ENCODE results near the gene ELN.

GRCh38 chr7:74010407-74010806 lies 17.6 kb upstream of the ELN start:
- no peak for TF ChIP-seq MAX (IDR thresholded peaks at IDR 0.05)
- TF ChIP-seq ZBTB7A (IDR thresholded peaks at IDR 0.05; ENCODE audit: low read depth) = no peak
- no peak for TF ChIP-seq RAD21 (IDR thresholded peaks at IDR 0.05; ENCODE audit: low read depth)
- TF ChIP-seq REST (IDR thresholded peaks at IDR 0.05; ENCODE audit: low read depth) = no peak
- TF ChIP-seq EGR1 (IDR thresholded peaks at IDR 0.05) = no peak
- TF ChIP-seq TAF1 (IDR thresholded peaks at IDR 0.05; ENCODE audit: low read depth) = no peak
- TF ChIP-seq TEAD4 (IDR thresholded peaks at IDR 0.05) = no peak
